ENCODE measurements around the gene BMPR1B. TPM values are rescaled to one million over a fixed set of nuclear protein-coding genes. Genes with fewer than 3 reads are reported as not detected.

Gene BMPR1B
- polyA plus RNA-seq, 4 donors = 19.4 to 26.8 (median 26.0) TPM

DNA sequence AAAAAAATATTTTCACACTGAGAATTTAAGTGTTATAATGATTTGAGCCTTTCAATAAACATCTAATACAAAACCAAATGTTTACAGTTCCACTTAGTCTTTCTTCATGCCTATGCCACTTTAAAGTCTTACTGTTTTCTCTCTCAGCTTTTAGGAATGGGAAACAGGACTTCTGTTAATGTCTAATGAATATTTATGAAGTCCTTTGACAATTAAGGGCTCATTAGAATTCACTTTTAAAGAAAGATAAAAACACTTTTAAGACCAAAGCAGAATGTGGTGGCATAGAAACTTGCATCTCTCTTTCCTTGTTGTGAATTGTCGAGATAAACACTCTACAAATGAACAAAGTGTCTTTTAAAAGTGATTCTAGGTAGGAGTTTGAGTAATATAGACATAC, 315.9 kb downstream of the BMPR1B start:
- no peak for DNase-seq (ENCODE audit: low read depth in 4 of 4, low spot score in 3 of 4)

GRCh38 chr4:95077864-95078263, 320.1 kb downstream of the BMPR1B start:
- no peak for DNase-seq (ENCODE audit: low read depth in 4 of 4, low spot score in 3 of 4)

DNA sequence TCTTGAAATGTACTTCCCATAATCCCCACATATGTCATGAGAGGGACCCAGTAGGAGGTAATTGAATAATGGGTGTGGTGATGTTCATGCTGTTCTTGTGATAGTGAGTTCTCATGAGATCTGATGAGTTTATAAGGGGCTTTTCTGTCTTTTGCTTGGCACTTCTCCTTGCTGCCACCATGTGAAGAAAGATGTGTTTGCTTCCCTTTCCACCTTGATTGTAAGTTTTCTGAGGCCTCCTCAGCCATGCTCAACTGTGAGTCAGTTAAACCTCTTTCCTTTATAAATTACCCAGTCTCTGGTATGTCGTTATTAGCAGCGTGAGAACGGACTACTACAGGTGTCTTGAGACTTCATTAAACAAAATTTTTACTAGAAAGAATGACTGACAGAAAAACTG, 323.2 kb downstream of the BMPR1B start:
- no peak for DNase-seq (ENCODE audit: low read depth in 4 of 4, low spot score in 3 of 4)

- no peak for DNase-seq (ENCODE audit: low read depth in 4 of 4, low spot score in 3 of 4)
Observed at GRCh38 chr4:95084584-95084983, 326.8 kb downstream of the BMPR1B start.

- DNase-seq (ENCODE audit: low read depth in 4 of 4, low spot score in 3 of 4) = no peak
Observed at GRCh38 chr4:95085124-95085833, 327.5 kb downstream of the BMPR1B start.

- no peak for DNase-seq (ENCODE audit: low read depth in 4 of 4, low spot score in 3 of 4)
Observed at GRCh38 chr4:95086551-95086950, 328.8 kb downstream of the BMPR1B start.

GRCh38 chr4:95087657-95088455, 330.1 kb downstream of the BMPR1B start:
- DNase-seq (ENCODE audit: low read depth in 4 of 4, low spot score in 3 of 4) = no peak

DNA sequence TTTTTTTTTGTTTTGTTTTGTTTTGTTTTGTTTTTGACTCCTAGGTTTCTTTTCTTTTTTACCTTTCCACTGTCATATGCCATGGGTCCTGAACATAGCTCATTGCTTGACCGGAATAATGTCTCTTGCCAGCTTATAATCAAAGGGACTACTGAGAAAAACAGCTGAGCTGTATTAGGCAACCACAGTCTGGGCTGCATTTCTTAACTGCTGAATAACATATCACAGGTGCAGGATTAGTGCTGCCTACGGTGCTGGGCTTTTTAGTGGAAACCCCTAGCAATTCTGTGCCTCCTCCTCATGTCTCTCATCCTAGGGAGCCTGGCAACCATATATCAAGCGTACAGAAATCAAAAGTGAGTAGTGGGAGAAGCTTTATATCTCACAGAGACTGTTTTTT, 333.5 kb downstream of the BMPR1B start:
- DNase-seq (ENCODE audit: low read depth in 4 of 4, low spot score in 3 of 4) = no peak

GRCh38 chr4:95092766-95093165, 335.0 kb downstream of the BMPR1B start:
- peak in 2 of 4 donors; percentile 18 to 28 for DNase-seq (ENCODE audit: low read depth in 4 of 4, low spot score in 3 of 4)

DNA sequence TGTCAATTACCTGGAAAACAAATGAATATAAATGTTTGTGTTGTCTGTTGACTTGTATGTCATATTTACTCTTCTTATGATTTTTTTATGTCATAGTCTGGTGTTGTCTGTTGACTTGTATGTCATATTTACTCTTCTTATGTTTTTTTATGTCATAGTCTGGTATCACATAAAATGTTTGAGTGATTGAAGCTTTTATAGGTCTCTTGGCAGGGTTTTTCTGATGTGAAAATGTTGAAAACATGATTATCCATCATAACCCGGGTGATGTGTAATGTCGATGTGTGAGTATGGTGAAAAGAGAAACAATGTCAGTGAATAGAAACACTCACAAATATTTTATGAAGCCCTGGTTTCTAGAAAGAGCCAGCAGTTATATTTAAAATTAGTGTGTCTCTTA, 335.7 kb downstream of the BMPR1B start:
- DNase-seq (ENCODE audit: low read depth in 4 of 4, low spot score in 3 of 4) = no peak

GRCh38 chr4:95093936-95094929, 336.5 kb downstream of the BMPR1B start:
- DNase-seq (ENCODE audit: low read depth in 4 of 4, low spot score in 3 of 4) = no peak

- DNase-seq (ENCODE audit: low read depth in 4 of 4, low spot score in 3 of 4) = peak in 1 of 4 donors; percentile 28
Observed at GRCh38 chr4:95095348-95095974, 337.7 kb downstream of the BMPR1B start.

GRCh38 chr4:95102162-95102790, 344.5 kb downstream of the BMPR1B start:
- no peak for DNase-seq (ENCODE audit: low read depth in 4 of 4, low spot score in 3 of 4)

DNA sequence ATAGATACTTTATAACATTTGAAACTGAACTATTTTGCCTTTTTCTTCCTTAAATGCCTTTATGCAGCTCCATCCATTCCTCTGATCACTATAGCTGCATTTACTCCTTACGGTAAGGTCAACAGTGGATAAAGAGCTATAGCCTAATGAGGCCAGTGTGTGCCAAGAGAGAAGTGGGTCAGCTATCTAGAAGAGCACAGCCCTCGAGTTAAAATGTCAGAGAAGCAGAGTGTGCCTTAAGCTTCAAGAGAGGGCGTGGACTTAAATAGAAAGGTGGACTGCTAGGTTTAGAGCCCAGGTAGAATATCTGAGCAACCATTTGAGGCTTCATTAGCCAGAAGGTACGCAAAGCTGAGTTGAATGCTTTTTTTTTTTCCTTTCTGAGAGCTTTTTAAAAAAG, 347.4 kb downstream of the BMPR1B start:
- no peak for DNase-seq (ENCODE audit: low read depth in 4 of 4, low spot score in 3 of 4)

DNA sequence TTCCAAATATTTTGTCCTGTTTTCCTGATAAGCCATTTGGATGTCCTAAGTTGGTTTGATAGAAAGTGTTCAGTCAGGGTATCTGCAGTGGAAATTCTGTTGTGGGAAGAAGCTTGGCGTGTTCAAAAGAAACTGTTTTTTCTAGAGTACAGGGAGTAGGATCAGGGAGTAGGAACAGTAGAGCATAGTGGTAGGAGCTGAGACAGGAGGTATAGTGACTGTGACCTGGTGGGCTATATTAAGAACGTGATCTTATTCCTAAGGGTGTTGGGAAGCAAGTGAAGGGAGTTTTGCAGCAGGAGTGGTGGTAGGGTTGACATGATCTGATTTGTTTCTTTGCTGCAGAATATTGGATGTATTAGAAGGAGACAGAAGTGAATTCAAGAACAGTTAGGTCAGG, 348.2 kb downstream of the BMPR1B start:
- no peak for DNase-seq (ENCODE audit: low read depth in 4 of 4, low spot score in 3 of 4)

- no peak for DNase-seq (ENCODE audit: low read depth in 4 of 4, low spot score in 3 of 4)
Observed at GRCh38 chr4:95106408-95106928, 348.7 kb downstream of the BMPR1B start.

- DNase-seq (ENCODE audit: low read depth in 4 of 4, low spot score in 3 of 4) = no peak
Observed at GRCh38 chr4:95107004-95107403, 349.2 kb downstream of the BMPR1B start.

- no peak for DNase-seq (ENCODE audit: low read depth in 4 of 4, low spot score in 3 of 4)
Observed at GRCh38 chr4:95107635-95108034, 349.9 kb downstream of the BMPR1B start.

- DNase-seq (ENCODE audit: low read depth in 4 of 4, low spot score in 3 of 4) = no peak
Observed at GRCh38 chr4:95108883-95109421, 351.2 kb downstream of the BMPR1B start.

All from right renal pelvis (tissue), 4 donors.